Heart left ventricle (tissue), 13 donors: ENCODE measurements around the gene OXSR1.

Experiments used
- CTCF ChIP-seq, 12 donors: fragments of 200-600 bp; sonication (generic) in 4 of 12; IDR thresholded peaks; one replicate each; pipeline versions ENCODE4 v1.5.0 to v1.8.0; 2018 to 2022; ENCODE audit warnings: antibody characterized with exemption in 12 of 12, mild to moderate bottlenecking in 5 of 12
- POLR2A ChIP-seq, 2 donors: fragments of 450-650 bp; IDR thresholded peaks; one replicate each; pipeline ENCODE4 v1.6.1; 2017; ENCODE audit warnings: antibody characterized with exemption in 2 of 2, mild to moderate bottlenecking in 2 of 2, moderate library complexity in 2 of 2
- donor health status: ischemic (EF 13 %, LVEDD 7.1; RV severe dilation, severe dysfunction).
- donor health status: DM: no; HTN: yes; CAD: no.
- donor health status: DM: no; HTN: no; CAD: no.
- donor health status: ischemic (EF 25% LVEDD 6.9; RV normal size, moderate dysfunction).
- donor health status: ischemic (EF 25% LVEDD 5.7; RV mildly dilated, moderate dysfunction).
- donor health status: ischemic (EF 35%, LVEDD 5.7; RV mildly dilated, moderate dysfunction).
- donor health status: nonischemic (EF 11% LVEDD 7.7; RV severe dilation, severe dysfunction).
- donor health status: DM: yes; HTN: yes; CAD: no.
- donor health status: PGD.
- donor health status: ischemic (EF 29% LVEDD 5.4; RV normal size, mild dysfunction).
- donor health status: nonischemic (EF 23%, LVEDD 6.1; RV moderate dilation, normal function).

- no peak for TF ChIP-seq CTCF (IDR thresholded peaks at IDR 0.05)
- no peak for TF ChIP-seq POLR2A (IDR thresholded peaks at IDR 0.05)
Observed at GRCh38 chr3:38155825-38156224, 9.5 kb upstream of the OXSR1 start.
